A673 (cell line): ENCODE measurements around the gene DIP2C.

Source experiments
- CTCF ChIP-seq: fragments of 300-800, 200-600 bp; sonication (generic); conservative IDR thresholded peaks from 2 replicates; pipeline ENCODE4 v1.5.1; 2017; ENCODE audit warnings: low read depth, mild to moderate bottlenecking, antibody characterized with exemption, low read length, moderate library complexity, mixed read lengths
- EZH2 ChIP-seq: fragments of 200-600 bp; sonication (generic); IDR thresholded peaks from 2 replicates; pipeline ENCODE4 v1.6.1; 2017; ENCODE audit warnings: borderline replicate concordance, low read depth, mild to moderate bottlenecking, mixed read lengths, antibody characterized with exemption, low read length; ENCODE audit not compliant: poor library complexity, severe bottlenecking

GRCh38 chr10:301536-301935, 387.9 kb downstream of the DIP2C start:
- TF ChIP-seq CTCF (no peak), EZH2 (no peak)
